ENCODE results near the gene ATP1A3.
"Not testable (repeated sequence)": the region's sequence is repeated elsewhere in the genome, so short reads cannot be mapped to it uniquely, and the experiment has no call there.

The ATP1A3 gene

DNA sequence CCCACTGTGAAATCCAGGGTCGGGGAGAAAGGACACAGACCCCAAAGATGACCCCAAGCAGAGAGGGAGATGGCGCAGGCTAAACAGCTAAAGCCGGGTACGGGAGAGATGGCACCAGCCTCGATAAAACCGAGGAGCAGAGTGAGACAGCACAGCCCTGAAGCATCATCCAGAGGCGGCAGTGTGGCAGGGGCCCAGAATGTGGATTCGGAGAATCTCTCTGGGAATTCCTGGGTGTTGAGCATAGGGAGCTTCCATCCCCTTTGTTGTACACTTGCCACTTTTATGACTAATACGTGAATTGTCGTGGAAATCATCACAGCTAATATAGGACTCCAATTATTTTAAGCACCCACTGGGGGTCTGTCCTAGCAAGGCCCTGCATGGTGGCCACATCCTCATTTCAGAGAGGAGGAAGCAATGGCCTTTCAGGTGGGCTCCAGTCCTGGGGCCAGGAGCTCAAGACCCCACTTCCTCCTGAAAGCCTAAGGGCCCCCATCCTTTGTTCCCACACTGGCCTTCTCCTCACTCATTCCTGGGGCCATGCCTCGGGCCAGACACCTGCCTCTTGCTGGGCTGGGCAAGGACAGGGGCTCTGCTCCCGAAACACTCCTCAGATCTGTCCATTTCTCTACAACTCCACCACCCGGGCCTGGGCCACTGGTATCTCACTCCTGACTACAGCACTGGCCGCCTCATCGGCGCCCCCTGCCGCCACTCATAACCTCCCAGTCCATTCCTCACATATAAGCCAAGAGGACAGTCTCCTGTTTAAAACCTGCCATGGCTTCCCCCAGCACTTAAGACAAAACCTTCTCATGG is 29.3 kb upstream of the ATP1A3 start:
- no peak for DNase-seq (ENCODE audit: extremely low read depth, low read depth)
- peak; percentile 33 for TF ChIP-seq CTCF (IDR thresholded peaks at IDR 0.05; ENCODE audit: low read depth, low read length)

- no peak for DNase-seq (ENCODE audit: extremely low read depth, low read depth)
- no peak for TF ChIP-seq CTCF (IDR thresholded peaks at IDR 0.05; ENCODE audit: low read depth, low read length)
Observed at GRCh38 chr19:42022616-42023015, 28.6 kb upstream of the ATP1A3 start.

DNA sequence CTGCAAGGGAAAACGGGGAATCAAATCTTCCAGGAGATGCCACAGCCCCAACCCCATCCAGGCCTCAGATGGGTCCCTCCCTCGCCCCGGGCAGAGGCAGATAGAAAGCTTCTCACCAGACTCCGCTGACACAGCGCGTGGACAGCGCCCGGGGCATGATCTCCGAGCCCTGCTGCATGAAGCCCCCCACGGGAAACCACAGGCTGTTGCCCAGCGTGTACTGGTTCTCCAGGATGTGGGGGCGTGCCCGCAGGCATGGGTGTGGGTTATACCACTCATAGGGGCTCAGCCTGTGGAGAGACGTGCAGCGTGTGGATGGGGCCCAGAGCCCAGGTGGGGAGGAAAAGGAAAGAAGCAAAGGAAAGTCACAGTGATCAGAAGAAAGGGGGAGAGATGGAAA is 27.2 kb upstream of the ATP1A3 start:
- TF ChIP-seq CTCF (IDR thresholded peaks at IDR 0.05; ENCODE audit: low read depth, low read length) = no peak
- DNase-seq (ENCODE audit: extremely low read depth, low read depth) = no peak

DNA sequence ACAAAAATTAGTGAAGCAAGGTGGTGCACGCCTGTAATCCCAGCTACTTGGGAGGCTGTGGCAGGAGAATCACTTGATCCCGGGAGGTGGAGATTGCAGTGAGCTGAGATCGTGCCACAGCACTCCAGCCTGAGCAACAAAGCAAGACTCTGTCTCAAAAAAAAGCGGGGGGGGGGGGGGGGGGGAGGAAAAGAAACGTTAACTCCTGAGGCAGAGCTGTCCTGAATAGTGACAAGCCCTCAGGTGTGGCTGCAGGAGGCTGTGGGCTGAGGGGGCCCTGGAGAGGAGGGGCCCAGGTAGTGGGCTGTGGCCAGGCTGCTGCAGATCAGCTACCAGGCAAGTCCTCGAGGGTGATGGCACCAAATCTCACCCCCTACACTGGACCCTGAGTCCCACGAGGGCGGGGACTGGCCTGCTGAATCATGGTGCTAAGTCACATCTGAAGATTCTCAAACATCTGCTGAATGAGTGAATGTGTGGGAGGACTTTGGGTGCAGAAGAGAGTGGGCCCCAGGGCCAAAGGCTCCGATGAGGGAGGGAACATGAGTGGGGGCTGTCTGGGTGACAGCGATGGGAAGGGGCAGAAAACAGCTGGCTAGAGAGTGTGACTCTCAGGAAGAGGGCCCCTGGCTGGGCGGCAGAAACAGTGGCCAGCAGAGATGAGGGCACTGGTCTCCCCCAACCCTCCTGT is 24.6 kb upstream of the ATP1A3 start:
- TF ChIP-seq CTCF (IDR thresholded peaks at IDR 0.05; ENCODE audit: low read depth, low read length) = no peak
- DNase-seq (ENCODE audit: extremely low read depth, low read depth) = no peak

DNA sequence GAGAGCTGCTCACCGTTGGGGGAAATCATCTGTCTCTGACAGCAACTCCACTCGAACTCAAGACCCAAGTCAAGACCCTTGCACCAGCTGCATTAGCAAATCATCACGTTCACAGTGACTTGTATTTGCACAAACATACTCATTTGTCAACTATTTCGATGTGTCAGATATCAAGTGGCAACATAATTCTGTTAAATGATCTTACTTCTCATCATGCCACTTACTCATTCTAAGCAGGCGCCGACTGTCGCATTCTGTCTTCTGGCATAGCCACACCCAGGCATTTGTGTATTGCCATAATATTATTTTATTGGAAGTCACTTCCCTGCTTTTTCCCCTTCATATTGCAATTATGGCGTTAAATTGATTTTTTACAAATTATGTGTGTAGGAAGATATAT is 23.0 kb upstream of the ATP1A3 start:
- no peak for DNase-seq (ENCODE audit: extremely low read depth, low read depth)
- no peak for TF ChIP-seq CTCF (IDR thresholded peaks at IDR 0.05; ENCODE audit: low read depth, low read length)

DNA sequence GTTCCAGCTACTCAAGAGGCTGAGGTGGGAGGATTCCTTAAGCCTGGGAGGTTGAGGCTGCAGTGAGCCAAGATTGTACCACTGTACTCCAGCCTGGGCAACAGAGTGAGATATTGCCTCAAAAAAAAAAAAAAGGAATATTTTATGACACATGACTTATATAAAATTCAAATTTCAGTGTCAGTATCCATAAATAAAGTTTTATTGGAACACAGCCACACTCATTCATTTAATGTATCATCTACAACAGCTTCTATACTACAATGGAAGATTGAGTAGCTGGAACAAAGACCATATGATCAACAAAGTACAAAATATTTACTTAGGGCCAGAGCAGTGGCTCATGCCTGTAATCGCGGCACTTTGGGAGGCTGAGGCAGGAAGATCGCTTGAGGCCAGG is 18.7 kb upstream of the ATP1A3 start:
- DNase-seq (ENCODE audit: extremely low read depth, low read depth) = not testable (repeated sequence)

DNA sequence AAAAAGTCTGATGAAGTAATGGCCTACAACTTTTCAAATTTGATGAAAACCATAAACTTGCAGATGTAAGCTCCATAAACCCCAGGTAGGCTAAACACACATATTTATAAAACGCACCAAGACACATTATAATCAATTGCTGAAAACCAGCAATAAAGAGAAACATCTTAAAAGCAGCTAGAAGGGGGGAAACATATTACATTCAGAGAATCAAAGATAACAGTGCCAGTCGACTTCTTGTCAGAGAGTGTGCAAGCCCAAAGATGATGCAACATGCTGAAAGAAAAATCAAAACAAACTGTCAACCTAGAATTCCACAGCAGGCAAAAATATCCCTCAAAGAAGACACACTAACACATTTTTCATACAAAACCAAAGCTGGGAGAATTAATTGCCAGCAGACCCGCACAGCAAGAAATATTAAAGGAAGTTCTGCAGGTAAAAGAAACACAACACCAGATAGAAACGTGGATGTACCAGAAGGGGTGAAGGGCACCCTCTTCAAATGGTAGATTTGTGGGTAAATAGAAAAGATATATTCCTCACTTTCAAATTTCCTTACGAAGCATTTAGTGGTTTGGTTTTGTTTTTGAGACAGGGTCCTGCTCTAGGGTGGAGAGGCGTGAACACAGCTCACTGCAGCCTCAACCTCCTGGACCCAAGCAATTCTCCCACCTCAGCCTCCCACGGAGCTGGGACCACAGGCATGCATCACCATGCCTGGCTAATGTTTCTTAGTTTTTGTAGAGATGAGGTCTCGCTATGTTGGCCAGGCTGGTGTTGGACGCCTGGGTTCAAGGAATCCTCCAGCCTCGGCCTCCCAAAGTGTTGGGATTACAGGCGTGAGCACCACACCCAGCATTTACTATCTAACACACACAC is 16.5 kb upstream of the ATP1A3 start:
- TF ChIP-seq CTCF (IDR thresholded peaks at IDR 0.05; ENCODE audit: low read depth, low read length) = no peak
- DNase-seq (ENCODE audit: extremely low read depth, low read depth) = peak; percentile 44

Data from AG09319 (cell line).